Neuron (in vitro differentiated cells): ENCODE data around the gene KANK4.

ENCODE experiments used
- H2AFZ ChIP-seq: one replicate; pipeline ENCODE4 v1.6.1; 2013; ENCODE audit warnings: low read depth, mild to moderate bottlenecking, inconsistent platforms, low read length, moderate library complexity
- H3K27me3 ChIP-seq: one replicate; pipeline ENCODE4 v1.6.1; 2013; ENCODE audit warnings: low read length; ENCODE audit not compliant: insufficient read depth
- H3K36me3 ChIP-seq: one replicate; pipeline ENCODE4 v1.6.1; 2013; ENCODE audit warnings: low read length; ENCODE audit not compliant: insufficient read depth
- H3K4me1 ChIP-seq: one replicate; pipeline ENCODE4 v1.6.1; 2013; ENCODE audit warnings: low read length; ENCODE audit not compliant: insufficient read depth
- H3K4me3 ChIP-seq: 2 replicates; pipeline ENCODE4 v1.5.1; 2013; ENCODE audit warnings: mild to moderate bottlenecking, low read length, moderate library complexity
- H3K9me3 ChIP-seq: one replicate; pipeline ENCODE4 v1.6.1; 2013; ENCODE audit warnings: low read length

The KANK4 gene

DNA sequence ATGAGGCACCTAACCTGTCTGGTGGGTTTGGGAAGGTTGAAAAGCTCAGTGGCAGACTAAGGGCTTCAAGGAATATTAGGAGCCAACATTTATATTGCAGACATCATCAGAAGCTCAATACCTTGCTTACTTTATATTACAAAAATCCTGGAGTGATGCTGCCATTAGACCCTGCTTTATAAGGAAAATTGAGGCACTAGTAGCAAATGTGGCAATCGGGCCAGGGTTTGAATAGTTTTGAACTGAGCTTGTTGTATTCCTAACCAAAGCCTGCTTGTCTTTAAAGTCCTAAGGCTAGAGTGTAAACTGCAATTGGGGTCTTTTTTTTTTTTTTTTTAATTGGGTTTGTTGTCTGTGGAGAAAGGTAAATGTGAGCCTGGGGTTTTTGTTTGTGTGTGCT lies 110.3 kb downstream of the KANK4 start:
- Histone ChIP-seq H3K27me3 (no peaks in the 10 kb centered on the region), H3K36me3 (no peaks in the 10 kb centered on the region), H3K4me3 (no peak overlapping the region), H3K4me1 (no peaks in the 10 kb centered on the region), H2AFZ (no peak overlapping the region), H3K9me3 (peaks cover 2% of the 10 kb centered on the region)

DNA sequence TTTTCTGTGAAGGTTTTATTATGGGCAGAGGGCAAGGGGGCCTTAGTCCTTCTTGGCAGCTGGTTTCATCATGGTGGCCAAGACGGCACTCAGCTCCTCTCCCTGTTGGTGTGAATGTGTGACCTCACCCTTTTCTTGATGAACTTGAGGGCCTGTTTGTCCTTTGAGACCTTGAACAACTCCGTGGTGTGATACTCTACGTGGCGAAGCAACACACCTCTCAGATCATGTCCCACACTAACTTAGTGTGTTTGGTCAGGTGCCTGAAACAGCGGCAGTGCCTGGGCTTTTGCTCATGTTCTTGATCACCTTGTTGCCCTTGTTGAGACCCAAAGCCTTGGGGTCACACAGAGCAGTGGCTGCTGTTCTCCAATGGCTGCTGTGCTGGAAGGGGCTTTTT lies 111.1 kb downstream of the KANK4 start:
- Histone ChIP-seq H3K9me3 (peaks cover 2% of the 10 kb centered on the region), H3K27me3 (no peaks in the 10 kb centered on the region)

DNA sequence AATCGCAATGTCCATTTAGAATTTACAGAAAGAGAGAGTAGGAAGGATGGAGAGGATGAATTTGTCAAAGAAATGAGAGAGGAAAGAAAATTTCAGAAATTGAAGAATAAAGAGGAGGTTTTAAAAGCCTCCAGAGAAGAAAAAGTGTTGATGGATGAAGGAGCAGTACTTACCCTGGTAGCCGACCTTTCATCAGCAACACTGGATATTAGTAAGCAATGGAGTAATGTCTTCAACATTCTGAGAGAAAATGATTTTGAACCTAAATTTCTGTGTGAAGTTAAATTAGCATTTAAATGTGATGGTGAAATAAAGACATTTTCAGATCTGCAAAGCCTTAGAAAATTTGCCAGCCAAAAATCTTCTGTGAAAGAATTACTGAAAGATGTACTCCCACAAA lies 112.0 kb downstream of the KANK4 start:
- Histone ChIP-seq H3K36me3 (no peaks in the 10 kb centered on the region), H3K9me3 (peaks cover 2% of the 10 kb centered on the region), H3K4me3 (no peak overlapping the region)

More for the DNA sequence above, 111.1 kb downstream of the KANK4 start:
- Histone ChIP-seq H2AFZ (no peak overlapping the region), H3K4me3 (no peak overlapping the region), H3K36me3 (no peaks in the 10 kb centered on the region), H3K4me1 (no peaks in the 10 kb centered on the region)

DNA sequence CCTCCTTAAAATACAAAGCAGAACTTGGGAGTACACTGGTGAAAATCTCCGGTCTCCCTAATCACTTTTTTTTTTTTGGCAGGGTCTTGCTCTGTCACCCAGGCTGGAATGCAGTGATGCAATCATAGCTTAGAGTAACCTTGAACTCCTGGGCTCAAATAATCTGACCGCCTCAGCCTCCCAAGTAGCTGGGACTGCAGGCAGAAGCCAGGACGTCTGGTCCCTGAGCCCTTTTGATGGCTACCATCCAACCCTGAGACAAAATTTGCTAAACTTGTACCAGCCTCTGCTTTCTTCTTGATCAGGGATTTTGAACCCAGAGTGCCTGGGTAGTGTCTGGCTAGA lies 120.5 kb downstream of the KANK4 start:
- peaks cover 9% of the 10 kb centered on the region for H3K9me3 ChIP-seq
- H2AFZ ChIP-seq: no peak overlapping the region
- peaks cover 43% of the 10 kb centered on the region for H3K27me3 ChIP-seq
- H3K4me1 ChIP-seq: no peaks in the 10 kb centered on the region
- H3K36me3 ChIP-seq: no peaks in the 10 kb centered on the region
- no peak overlapping the region for H3K4me3 ChIP-seq

More for the DNA sequence above, 112.0 kb downstream of the KANK4 start:
- no peaks in the 10 kb centered on the region for H3K27me3 ChIP-seq
- no peaks in the 10 kb centered on the region for H3K4me1 ChIP-seq
- H2AFZ ChIP-seq: no peak overlapping the region

DNA sequence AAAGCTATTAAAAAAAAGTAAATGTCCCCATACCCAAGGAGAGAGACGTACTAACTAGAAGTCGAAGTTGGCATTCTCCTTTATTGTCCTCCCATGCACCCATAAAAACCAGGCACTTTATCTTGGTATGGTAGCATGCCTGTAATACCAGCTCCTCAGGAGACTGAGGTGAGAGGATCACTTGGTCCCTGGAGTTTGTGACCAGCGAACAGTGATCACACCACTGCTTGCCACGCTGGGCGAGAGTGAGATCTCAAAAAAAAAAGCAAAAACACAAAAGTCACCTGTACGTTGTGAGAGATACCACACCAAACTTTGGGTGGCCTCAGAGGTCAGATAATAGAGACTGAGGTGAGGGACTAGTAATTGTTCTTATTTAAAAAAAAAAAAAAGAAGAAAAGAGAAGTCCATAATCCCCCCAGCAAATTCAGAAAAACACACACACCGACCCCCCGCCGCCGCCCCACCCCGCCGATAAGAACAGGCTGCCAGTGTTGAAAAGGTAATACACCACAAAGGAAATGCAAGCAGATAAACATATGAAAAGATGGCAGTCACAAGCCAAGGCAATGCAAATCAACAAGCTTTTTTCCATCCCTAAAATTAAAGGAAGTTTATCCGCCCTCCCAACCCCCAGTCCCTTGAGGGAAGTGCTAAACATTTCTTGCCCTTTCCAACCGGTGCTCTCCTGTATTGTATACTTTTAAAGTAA lies 121.0 kb downstream of the KANK4 start:
- Histone ChIP-seq H3K27me3 (peaks cover 43% of the 10 kb centered on the region), H3K36me3 (no peaks in the 10 kb centered on the region), H3K4me3 (no peak overlapping the region), H3K9me3 (peaks cover 9% of the 10 kb centered on the region), H3K4me1 (no peaks in the 10 kb centered on the region), H2AFZ (no peak overlapping the region)

DNA sequence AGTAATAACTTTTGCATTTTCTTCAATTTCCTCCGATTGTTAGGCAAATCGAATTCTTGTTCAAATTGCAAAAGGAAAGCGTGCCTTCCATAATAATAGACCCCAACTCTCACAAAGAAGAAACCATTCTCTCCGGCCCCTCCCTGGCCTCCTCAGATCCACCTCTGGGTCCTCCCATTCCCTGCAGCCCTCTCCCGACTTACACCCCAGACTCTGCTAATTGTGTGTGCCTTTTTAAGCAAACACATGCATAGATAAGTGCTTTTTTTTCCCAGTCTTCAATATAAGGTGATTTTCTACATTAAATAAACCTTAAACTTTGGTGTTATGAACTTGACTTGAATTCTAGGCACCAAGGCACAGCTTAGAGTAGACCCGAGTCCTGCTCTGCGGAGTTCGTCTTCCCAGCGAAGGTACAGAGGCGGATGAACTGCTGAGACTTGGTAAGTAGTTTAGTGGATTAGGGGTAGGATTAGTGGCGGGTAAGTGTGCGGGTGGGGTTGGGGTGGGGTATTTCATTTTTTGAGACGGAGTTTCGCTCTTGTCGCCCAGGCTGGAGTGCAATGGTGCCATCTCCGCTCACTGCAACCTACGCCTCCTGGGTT lies 123.0 kb downstream of the KANK4 start:
- no peaks in the 10 kb centered on the region for H3K36me3 ChIP-seq
- H3K9me3 ChIP-seq: peaks cover 9% of the 10 kb centered on the region
- H3K4me3 ChIP-seq: no peak overlapping the region
- no peaks in the 10 kb centered on the region for H3K4me1 ChIP-seq
- H3K27me3 ChIP-seq: peaks cover 43% of the 10 kb centered on the region
- no peak overlapping the region for H2AFZ ChIP-seq

- Histone ChIP-seq H3K9me3 (peaks cover 9% of the 10 kb centered on the region), H3K36me3 (no peaks in the 10 kb centered on the region), H3K4me3 (no peak within 1 kb of the TSS), H2AFZ (no peak within 1 kb of the TSS), H3K4me1 (no peaks in the 10 kb centered on the region), H3K27me3 (peaks cover 43% of the 10 kb centered on the region)
These were observed 124.3 kb downstream of the KANK4 start, which contains the start of gene L1TD1 for GRCh38 chr1:62194651-62195544. TSS of gene L1TD1 (plus strand) at chr1:62194849. CDS start at chr1:62206629, 11,780 bp downstream.

GRCh38 chr1:62188111-62188510 lies 131.1 kb downstream of the KANK4 start:
- Histone ChIP-seq H3K27me3 (no peaks in the 10 kb centered on the region), H2AFZ (no peak overlapping the region), H3K36me3 (no peaks in the 10 kb centered on the region), H3K4me1 (peaks cover 3% of the 10 kb centered on the region), H3K9me3 (no peaks in the 10 kb centered on the region), H3K4me3 (no peak overlapping the region)

DNA sequence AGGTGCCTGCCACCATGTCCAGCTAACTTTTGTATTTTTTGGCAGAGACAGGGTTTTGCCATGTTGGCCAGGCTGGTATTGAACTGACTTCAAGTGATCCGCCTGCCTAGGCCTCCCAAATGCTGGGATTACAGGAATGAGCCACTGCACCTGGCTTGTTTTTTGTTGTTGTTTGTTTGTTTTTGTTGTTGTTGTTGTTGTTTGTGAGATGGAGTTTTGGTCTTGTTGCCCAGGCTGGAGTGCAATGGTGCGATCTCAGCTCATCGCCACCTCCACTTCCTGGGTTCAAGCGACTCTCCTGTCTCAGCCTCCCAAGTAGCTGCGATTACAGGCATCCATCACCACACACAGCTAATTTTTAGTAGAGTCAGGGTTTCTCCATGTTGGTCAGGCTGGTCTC lies 131.7 kb downstream of the KANK4 start:
- Histone ChIP-seq H3K36me3 (no peaks in the 10 kb centered on the region), H3K9me3 (no peaks in the 10 kb centered on the region), H2AFZ (no peak overlapping the region), H3K27me3 (no peaks in the 10 kb centered on the region), H3K4me3 (no peak overlapping the region), H3K4me1 (peaks cover 4% of the 10 kb centered on the region)
